Activated naive CD4-positive, alpha-beta T cell treated with anti-CD3 and anti-CD28 coated beads for 36 hours (primary cell): ENCODE data around the gene OXNAD1. TPM values are rescaled to one million over a fixed set of nuclear protein-coding genes. Genes with fewer than 3 reads are reported as not detected.
"Not testable (repeated sequence)": the region's sequence is repeated elsewhere in the genome, so short reads cannot be mapped to it uniquely, and the experiment has no call there.

Experiments
- CTCF ChIA-PET: fragments of 350-600 bp; sonication (Branson Sonifier 250); formaldehyde crosslinking; loops from one replicate; lab custom pipeline; 2021; ENCODE audit warnings: antibody characterized with exemption; lab: Charles Lee
- DNase-seq: peaks from one replicate; pipeline ENCODE4 v3.0.0-alpha.2; 2020
- H3K27ac Mint-ChIP-seq: one replicate; pipeline ENCODE4 v1.8.0; 2021; ENCODE audit warnings: mild to moderate bottlenecking, mixed read lengths
- H3K27me3 Mint-ChIP-seq: one replicate; pipeline ENCODE4 v1.8.0; 2021; ENCODE audit warnings: low read depth, mixed read lengths
- H3K36me3 Mint-ChIP-seq: one replicate; pipeline ENCODE4 v1.8.0; 2021; ENCODE audit warnings: low read depth, mixed read lengths
- H3K4me1 Mint-ChIP-seq: one replicate; pipeline ENCODE4 v1.8.0; 2021; ENCODE audit warnings: low read depth, mixed read lengths
- H3K4me3 Mint-ChIP-seq: one replicate; pipeline ENCODE4 v1.8.0; 2021; ENCODE audit warnings: mild to moderate bottlenecking, moderate library complexity, mixed read lengths
- H3K9me3 Mint-ChIP-seq: one replicate; pipeline ENCODE4 v1.8.0; 2021; ENCODE audit warnings: mixed read lengths
- intact Hi-C: fragments of 100-400 bp; cut with micrococcal nuclease; formaldehyde crosslinking; loops from one replicate; pipeline ENCODE4 v1.15.1; 2023
- total RNA-seq, 2 experiments: library from RNA; stranded (reverse); gene quantifications; one replicate each; pipeline ENCODE4 v1.2.3, GENCODE V29; 2021

OXNAD1 gene
- total RNA-seq, 2 experiments from 2014 or later: 32.4 to 34.2 TPM

GRCh38 chr3:16310486-16310885 is 45.5 kb downstream of the OXNAD1 start:
- DNase-seq, H3K27me3 Mint-ChIP-seq, intact Hi-C loops, H3K4me3 Mint-ChIP-seq, H3K9me3 Mint-ChIP-seq: not testable (repeated sequence)
- peaks cover 91% of the 10 kb centered on the region for H3K4me1 Mint-ChIP-seq
- CTCF ChIA-PET: interaction anchor here (1.3 to 14.3 kb wide), 2 partner anchors 9 to 18 kb away, joined by 3 to 222 read pairs; no protein-coding TSS in a partner anchor
- H3K27ac Mint-ChIP-seq: peak overlapping the region; percentile 92
- peaks cover 58% of the 10 kb centered on the region for H3K36me3 Mint-ChIP-seq

GRCh38 chr3:16311960-16312451 is 47.0 kb downstream of the OXNAD1 start:
- Mint-ChIP-seq H3K9me3 (no peaks in the 10 kb centered on the region), H3K4me3 (peak overlapping the region; percentile 20), H3K36me3 (peaks cover 65% of the 10 kb centered on the region), H3K27ac (peak overlapping the region; percentile 91), H3K27me3 (no peaks in the 10 kb centered on the region), H3K4me1 (peaks cover 91% of the 10 kb centered on the region)
- intact Hi-C loops: no loop called here
- CTCF ChIA-PET: interaction anchor here (0.5 to 14.3 kb wide), 4 partner anchors 11 to 44 kb away, joined by 3 to 222 read pairs (median 4); no protein-coding TSS in a partner anchor
- peak; percentile 62 for DNase-seq

GRCh38 chr3:16313886-16314645 is 49.1 kb downstream of the OXNAD1 start:
- H3K4me3 Mint-ChIP-seq: no peak overlapping the region
- intact Hi-C loops: no loop called here
- DNase-seq: no peak

GRCh38 chr3:16315623-16316022 is 50.6 kb downstream of the OXNAD1 start:
- no peaks in the 10 kb centered on the region for H3K9me3 Mint-ChIP-seq
- H3K4me1 Mint-ChIP-seq: peaks cover 94% of the 10 kb centered on the region
- intact Hi-C loops: no loop called here
- peaks cover 75% of the 10 kb centered on the region for H3K36me3 Mint-ChIP-seq
- peak overlapping the region; percentile 95 for H3K27ac Mint-ChIP-seq
- no peaks in the 10 kb centered on the region for H3K27me3 Mint-ChIP-seq
- no peak for DNase-seq
- no peak overlapping the region for H3K4me3 Mint-ChIP-seq
- CTCF ChIA-PET: interaction anchor here (14.3 kb wide), 1 partner anchor 23 kb away, joined by 222 read pairs; no protein-coding TSS in a partner anchor

More at GRCh38 chr3:16313886-16314645, 49.1 kb downstream of the OXNAD1 start:
- H3K27ac Mint-ChIP-seq: peak overlapping the region; percentile 95
- peaks cover 94% of the 10 kb centered on the region for H3K4me1 Mint-ChIP-seq
- CTCF ChIA-PET: interaction anchor here (1.0 to 14.3 kb wide), 4 partner anchors 11 to 47 kb away, joined by 3 to 222 read pairs (median 8); no protein-coding TSS in a partner anchor
- H3K27me3 Mint-ChIP-seq: no peaks in the 10 kb centered on the region
- peaks cover 70% of the 10 kb centered on the region for H3K36me3 Mint-ChIP-seq
- no peaks in the 10 kb centered on the region for H3K9me3 Mint-ChIP-seq

- Mint-ChIP-seq H3K9me3 (no peaks in the 10 kb centered on the region), H3K4me1 (peaks cover 97% of the 10 kb centered on the region), H3K4me3 (no peak overlapping the region), H3K27ac (peak overlapping the region; percentile 95), H3K36me3 (peaks cover 79% of the 10 kb centered on the region), H3K27me3 (no peaks in the 10 kb centered on the region)
- intact Hi-C loops: no loop called here
- CTCF ChIA-PET: interaction anchor here (0.6 to 14.3 kb wide), 4 partner anchors 9 to 211 kb away, joined by 3 to 222 read pairs (median 23); no protein-coding TSS in a partner anchor
- no peak for DNase-seq
These were observed 51.4 kb downstream of the OXNAD1 start for GRCh38 chr3:16316396-16316795.

- no peak overlapping the region for H3K4me3 Mint-ChIP-seq
- DNase-seq: peak; percentile 52
These were observed 52.0 kb downstream of the OXNAD1 start for GRCh38 chr3:16316847-16317560.

GRCh38 chr3:16317561-16317945 is 52.5 kb downstream of the OXNAD1 start:
- intact Hi-C loops: no loop called here
- Mint-ChIP-seq H3K9me3 (no peaks in the 10 kb centered on the region), H3K27me3 (no peaks in the 10 kb centered on the region), H3K4me1 (peaks cover 89% of the 10 kb centered on the region), H3K4me3 (no peak overlapping the region), H3K36me3 (peaks cover 68% of the 10 kb centered on the region), H3K27ac (peak overlapping the region; percentile 95)
- CTCF ChIA-PET: interaction anchor here (0.9 to 14.3 kb wide), 4 partner anchors 11 to 49 kb away, joined by 3 to 222 read pairs (median 38); no protein-coding TSS in a partner anchor
- DNase-seq: no peak

More at GRCh38 chr3:16316847-16317560, 52.0 kb downstream of the OXNAD1 start:
- Mint-ChIP-seq H3K4me1 (peaks cover 94% of the 10 kb centered on the region), H3K36me3 (peaks cover 73% of the 10 kb centered on the region), H3K27ac (peak overlapping the region; percentile 95), H3K9me3 (no peaks in the 10 kb centered on the region), H3K27me3 (no peaks in the 10 kb centered on the region)
- intact Hi-C loops: no loop called here
- CTCF ChIA-PET: interaction anchor here (0.6 to 14.3 kb wide), 5 partner anchors 8 to 210 kb away, joined by 3 to 222 read pairs (median 4); no protein-coding TSS in a partner anchor

- Mint-ChIP-seq H3K36me3 (peaks cover 65% of the 10 kb centered on the region), H3K4me1 (peaks cover 84% of the 10 kb centered on the region), H3K27ac (peak overlapping the region; percentile 95), H3K27me3 (no peaks in the 10 kb centered on the region), H3K9me3 (no peaks in the 10 kb centered on the region), H3K4me3 (no peak overlapping the region)
- intact Hi-C loops: loop anchor here (2.0 kb wide), 1 partner anchor 13 kb away; no protein-coding TSS in a partner anchor
- CTCF ChIA-PET: interaction anchor here (1.1 to 14.3 kb wide), 8 partner anchors 12 to 232 kb away, joined by 4 to 222 read pairs (median 23); no protein-coding TSS in a partner anchor
- DNase-seq: no peak
These were observed 53.2 kb downstream of the OXNAD1 start for GRCh38 chr3:16318176-16318575.

GRCh38 chr3:16319307-16319706 is 54.3 kb downstream of the OXNAD1 start:
- Mint-ChIP-seq H3K4me1 (peaks cover 79% of the 10 kb centered on the region), H3K9me3 (no peaks in the 10 kb centered on the region), H3K27ac (peak overlapping the region; percentile 95), H3K27me3 (no peaks in the 10 kb centered on the region), H3K36me3 (peaks cover 57% of the 10 kb centered on the region), H3K4me3 (peak overlapping the region; percentile 6)
- CTCF ChIA-PET: interaction anchor here (0.7 to 14.3 kb wide), 22 partner anchors 8 to 232 kb away, joined by 3 to 222 read pairs (median 4); partner anchors contain the start of genes DPH3 and OXNAD1
- DNase-seq: peak; percentile 97
- intact Hi-C loops: loop anchor here (1.0 to 2.0 kb wide), 8 partner anchors 10 to 231 kb away; partner anchors contain the start of gene OXNAD1

- Mint-ChIP-seq H3K27ac (peak overlapping the region; percentile 95), H3K4me1 (peaks cover 76% of the 10 kb centered on the region), H3K36me3 (peaks cover 55% of the 10 kb centered on the region), H3K27me3 (no peaks in the 10 kb centered on the region), H3K9me3 (no peaks in the 10 kb centered on the region), H3K4me3 (no peak overlapping the region)
- CTCF ChIA-PET: interaction anchor here (0.6 to 14.3 kb wide), 23 partner anchors 8 to 232 kb away, joined by 3 to 222 read pairs (median 4); partner anchors contain the start of genes DPH3 and OXNAD1
- no peak for DNase-seq
- intact Hi-C loops: loop anchor here (1.0 to 2.0 kb wide), 8 partner anchors 10 to 231 kb away; partner anchors contain the start of gene OXNAD1
These were observed 54.7 kb downstream of the OXNAD1 start for GRCh38 chr3:16319723-16320122.

- DNase-seq: no peak
- intact Hi-C loops: no loop called here
- Mint-ChIP-seq H3K36me3 (peaks cover 48% of the 10 kb centered on the region), H3K4me1 (peaks cover 69% of the 10 kb centered on the region), H3K27me3 (no peaks in the 10 kb centered on the region), H3K4me3 (no peak overlapping the region), H3K27ac (peak overlapping the region; percentile 95), H3K9me3 (no peaks in the 10 kb centered on the region)
- CTCF ChIA-PET: interaction anchor here (0.7 to 14.3 kb wide), 12 partner anchors 12 to 231 kb away, joined by 3 to 222 read pairs (median 11); partner anchors contain the start of genes DPH3 and OXNAD1
These were observed 55.7 kb downstream of the OXNAD1 start for GRCh38 chr3:16320711-16321110.
